Measurements from ENCODE around the gene RPS6KA2.

Gene RPS6KA2

DNA sequence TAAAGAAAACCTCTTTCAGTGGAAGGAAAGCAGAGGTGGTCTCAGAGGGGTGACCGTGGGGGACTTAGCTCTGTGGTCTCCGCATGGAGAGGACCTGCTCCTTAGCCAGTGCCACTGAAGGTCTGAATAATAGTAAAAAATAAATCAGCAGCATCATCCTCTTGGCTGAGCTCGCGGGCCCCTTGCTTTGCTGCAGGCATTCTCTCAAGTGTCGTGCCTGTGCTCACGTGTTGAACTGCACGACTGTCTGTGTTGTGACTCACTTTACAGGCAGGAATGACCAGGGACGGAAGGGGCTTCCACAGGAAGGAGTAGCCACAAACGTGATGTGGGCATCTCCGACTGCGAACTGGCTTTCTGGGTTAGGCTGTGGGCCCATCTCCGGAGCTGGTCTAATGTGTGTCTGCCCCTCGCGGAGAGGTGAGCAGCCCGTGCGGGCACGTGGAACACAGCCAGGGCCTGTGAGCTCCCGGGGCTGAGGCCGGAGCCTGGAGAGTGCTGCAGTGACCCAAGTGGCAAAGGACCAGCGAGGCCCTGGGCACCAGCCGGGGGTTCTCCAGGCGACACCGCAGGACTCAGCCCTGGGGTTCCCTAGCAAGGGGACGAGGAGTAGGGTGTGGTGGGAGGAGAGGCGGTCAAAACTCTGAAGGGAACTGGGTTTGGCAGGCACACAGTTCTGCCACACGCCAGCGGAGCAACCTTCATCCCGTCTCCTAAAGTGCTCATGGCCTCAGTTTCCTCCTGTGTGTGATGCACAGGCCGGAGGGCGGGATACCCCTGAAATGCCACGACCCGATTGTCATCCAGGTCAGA lies 129.8 kb downstream of the RPS6KA2 start:
- DNase-seq, result no peak

DNA sequence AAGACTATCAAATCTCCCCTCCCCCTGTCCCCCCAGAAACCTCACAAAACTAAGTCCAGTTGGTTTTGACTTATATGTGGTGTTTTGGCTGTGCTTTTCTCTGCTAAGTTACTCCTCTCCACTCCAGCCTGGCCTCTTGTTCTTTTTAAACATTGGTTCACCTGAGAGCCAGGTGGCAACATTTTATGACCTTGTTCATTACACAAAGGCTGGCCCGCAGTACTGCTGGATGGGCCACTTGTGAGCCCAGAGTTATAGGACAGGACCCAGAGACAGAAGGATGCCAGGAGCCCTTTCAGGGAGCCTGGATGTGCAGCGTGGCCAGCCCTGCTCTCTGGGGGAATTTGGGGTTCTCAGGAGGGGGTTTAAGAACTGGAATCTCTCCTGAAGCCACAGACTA lies 130.6 kb downstream of the RPS6KA2 start:
- no peak for DNase-seq

- DNase-seq, result no peak
Observed at GRCh38 chr6:166495487-166496314, 131.3 kb downstream of the RPS6KA2 start.

DNA sequence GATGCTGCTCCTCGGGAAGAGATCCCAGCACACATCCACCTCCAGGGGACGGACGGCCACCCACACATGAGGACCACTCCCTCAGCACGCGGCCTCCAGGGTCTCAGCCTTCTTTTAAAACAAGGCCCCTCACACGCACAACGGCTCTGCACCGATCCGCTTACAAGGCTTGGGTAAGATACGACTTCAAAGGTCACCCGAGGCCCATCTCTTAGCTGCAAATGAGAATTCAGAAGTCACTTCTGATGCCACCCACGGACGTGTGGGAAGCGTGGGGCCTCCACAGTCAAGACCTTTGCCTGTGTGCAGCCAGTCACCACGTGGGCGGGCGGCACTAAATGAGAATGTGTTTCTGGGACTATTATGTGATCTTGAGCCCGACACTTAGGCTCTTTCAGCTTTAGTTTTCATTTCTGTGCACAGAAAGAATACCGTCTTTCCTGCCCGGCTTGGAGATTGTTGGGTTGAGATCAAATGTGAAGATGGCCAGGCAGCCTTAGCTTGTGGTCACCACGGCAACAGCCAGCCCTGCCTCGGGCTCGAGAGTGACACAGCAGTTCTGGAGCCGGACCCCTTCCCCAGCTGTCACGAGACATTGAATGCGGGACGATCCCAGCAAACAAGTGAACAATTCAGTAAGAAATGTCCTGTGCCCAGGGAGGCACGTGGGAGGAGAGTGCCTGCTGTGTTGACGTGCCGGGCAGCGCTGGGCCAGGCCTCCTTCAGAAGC lies 132.1 kb downstream of the RPS6KA2 start:
- no peak for DNase-seq

DNA sequence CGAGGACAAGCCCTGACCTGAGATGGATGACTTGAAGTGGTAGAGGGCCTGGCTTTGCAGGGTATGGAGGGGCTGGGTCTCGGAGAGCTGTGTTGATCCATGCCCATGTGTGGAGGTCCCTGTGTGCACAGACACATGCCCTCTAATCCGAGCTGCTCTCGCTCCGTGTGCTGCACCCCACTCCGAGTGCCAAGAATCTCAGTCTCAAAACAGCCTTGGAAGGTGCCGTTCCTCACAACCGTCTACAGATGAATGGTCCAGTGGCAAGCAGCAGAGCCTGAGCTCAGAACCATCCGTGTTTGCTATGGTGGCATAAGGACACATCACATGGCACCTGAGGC lies 133.0 kb downstream of the RPS6KA2 start:
- DNase-seq, result no peak

DNA sequence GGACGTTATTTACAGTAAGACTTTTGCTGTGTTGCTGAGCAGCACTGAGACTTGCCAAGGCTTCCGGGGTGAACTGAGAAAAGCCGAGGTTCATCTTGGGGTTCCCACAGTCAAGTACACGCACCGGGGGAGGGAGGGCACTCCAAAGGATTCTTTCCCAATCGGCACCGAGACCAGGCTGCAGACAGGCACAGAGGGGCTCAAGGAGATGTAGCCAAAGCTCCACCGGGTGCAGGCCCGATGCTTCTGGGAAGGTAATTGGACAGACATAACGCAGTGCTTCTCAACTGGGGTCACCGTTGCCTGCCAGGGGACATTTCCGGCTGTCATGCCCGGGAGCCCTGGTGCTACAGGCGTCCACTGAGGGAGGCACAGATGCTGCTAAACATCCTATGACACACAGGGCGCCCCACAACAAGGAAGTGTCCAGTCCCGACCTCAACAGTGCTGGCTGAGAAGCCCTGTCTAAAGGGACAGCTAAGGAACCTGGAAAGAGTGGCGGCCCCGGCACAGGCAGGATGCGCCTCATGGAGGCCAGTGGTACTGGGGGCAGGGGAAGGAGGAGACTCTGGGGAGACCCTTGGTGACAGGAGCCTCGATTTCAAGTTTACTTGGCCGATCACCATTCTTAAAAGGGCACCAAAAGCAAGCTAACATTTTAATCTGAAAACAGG lies 133.5 kb downstream of the RPS6KA2 start:
- DNase-seq, result no peak

DNA sequence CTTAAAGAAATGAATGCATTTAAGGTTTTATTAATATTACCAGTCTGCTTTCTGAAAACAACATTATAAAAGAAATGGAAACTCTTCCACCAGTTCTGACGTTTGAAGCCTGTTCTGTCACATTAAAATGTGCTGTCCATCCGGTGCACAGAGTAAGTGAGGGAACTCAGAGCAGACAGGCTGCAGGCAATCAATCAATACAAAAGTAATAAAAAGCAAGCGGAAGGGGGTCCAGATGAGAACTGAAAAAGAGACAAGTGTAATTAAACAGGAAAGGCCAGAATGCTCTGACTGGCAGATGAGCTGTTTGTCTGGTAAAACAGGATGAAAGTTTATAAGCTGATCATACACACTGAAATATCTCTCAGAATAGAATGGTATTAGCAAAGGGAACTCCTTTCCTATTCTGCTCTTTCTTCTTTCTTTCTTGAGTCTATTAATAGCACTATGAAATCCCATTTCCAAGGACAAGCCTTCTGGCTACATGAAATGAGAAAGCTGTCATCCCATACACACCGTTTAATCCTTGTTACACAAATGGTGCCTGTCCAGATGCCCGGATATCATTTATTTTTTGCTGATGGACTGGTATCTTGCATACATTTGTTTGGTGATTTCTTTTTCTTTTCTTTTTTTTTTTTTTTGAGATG lies 134.8 kb downstream of the RPS6KA2 start:
- DNase-seq, result no peak

DNA sequence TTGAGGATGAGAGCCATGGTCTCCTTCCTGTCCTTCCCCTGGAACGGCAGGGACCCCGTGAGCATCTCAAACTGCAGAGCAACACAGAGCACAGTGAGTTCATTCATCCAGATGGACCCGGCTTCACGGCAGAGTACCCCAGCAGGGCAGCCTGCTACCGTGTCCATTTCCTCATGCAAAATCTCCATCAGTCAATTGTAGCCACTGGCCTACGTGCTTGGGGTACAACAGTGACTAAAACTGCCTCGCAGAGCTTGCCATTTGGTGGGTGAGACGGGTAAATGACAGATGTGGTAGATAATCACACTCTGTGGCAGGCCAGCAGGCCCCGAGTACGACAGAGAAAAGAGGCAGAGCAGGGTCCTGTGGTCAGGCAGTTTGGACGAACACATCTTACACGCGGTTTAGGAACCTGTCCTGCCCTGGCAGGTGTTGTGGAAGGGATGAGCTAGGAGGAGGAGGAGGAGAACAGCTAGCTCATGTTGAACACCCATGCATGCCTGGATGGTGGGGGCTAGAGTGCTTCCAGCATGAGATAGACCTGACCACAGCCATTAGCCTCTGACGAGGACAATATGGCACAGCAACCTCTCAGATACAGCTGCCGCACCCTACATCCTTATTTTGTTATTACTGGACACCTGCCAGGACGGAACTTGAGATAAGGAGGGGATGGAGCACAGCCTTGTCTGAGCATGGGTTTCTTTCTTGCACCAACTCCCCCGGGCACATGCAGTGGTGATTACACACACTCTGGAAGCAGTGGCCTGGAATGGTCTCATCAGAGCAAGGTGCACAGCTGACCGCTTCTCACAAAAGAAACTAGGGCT lies 136.2 kb downstream of the RPS6KA2 start:
- no peak for DNase-seq

GRCh38 chr6:166489301-166490155 lies 137.5 kb downstream of the RPS6KA2 start:
- no peak for DNase-seq

DNA sequence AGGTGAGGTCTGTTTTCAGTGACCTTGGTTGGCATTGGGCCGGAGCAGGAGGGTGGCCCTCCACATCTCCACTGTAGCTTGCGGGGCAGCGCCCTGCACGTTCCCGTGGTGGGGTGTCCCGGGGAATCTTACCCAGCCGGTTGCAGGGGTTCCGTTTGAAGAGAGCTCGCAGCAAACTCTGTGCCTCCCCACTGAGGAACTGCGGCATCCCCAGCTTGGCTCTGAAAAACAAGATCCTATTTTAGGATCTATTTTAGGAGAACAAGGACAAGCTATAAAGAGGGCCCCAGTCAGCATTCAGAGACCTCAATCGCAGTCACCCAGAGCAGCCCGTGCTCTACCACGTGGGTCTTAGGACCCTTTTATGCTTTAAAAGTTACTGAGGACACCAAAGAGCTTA lies 138.3 kb downstream of the RPS6KA2 start:
- DNase-seq, result no peak

GRCh38 chr6:166488076-166488685 lies 138.9 kb downstream of the RPS6KA2 start:
- no peak for DNase-seq

DNA sequence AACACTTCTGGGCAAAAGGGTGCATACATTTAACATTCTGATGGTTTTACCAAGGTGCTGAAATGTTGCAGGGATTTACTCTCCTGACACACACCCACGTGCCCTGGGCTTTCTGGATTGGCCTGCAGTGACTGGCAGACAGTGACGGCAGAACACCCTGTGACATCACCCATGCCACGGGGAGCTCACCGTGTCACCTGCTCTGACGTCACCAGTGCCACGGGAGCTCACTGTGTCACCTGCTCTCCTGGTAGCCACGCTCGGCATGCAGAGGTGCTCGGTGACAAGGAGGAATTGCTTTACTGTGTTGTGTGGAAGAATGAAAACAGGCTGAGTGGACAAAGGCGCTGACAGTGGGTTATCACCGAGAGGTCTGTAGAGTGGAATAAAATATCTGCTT lies 139.9 kb downstream of the RPS6KA2 start:
- DNase-seq, result no peak

GRCh38 chr6:166486536-166486880 lies 140.5 kb downstream of the RPS6KA2 start:
- DNase-seq, result no peak

DNA sequence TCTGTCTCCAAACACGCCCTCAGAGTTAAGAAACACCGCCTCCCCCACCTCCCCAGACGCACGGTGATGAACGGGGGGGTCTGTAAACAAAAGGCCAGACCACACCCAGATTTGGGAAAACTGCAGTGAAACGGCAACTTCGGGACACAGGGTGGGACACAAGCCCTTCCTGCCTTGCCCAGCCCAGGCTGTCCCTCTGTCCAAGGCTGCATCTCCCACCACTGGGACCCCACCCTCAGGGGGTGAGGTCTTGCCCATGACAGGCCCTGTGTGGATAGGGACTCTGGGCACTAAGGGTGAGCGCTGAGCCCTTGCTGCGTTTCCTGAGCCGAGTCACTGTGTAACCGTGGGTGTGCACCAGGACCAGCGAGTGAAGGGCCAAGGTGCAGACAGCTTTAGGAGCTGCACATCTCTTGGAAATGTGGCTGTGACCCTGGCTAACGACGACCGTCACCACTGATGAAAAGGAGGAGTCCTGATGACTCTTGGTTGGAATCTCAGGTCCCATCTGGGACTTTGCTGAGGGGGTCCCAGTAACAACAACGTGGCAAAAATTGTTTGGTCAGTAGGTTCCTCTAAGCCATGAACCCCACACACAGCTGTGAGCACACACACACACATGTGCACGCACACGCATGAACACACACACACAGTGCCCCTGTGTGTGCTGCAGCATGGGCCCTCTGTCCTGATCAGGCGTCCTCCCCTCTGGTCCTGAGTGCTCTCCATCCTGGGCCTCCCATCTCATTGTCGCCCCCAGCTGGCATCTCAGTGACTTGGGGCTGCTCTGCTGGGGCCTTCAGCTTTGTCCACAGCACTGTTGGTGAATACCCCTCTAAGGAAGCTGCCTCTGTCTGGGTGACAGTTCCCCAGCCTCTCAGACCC lies 141.2 kb downstream of the RPS6KA2 start:
- DNase-seq, result no peak

DNA sequence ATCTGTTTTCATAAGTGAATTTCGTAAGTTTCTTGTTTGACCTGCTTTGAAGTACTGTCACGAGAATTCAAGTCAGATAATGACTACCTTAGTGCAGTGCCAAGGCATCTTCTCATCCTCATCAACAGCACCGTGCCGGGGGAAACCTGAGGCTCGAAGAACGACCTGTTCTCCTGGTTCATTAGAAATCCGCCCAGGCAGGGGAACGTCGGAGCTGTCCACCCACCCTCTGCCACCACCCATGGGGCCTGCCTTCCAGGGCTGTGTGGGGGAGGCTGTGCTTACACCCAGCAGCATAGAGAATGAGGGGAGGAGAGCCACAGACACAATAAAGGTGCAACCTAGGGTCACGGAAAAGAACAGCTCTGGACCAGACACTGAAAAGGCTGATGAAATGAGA lies 142.2 kb downstream of the RPS6KA2 start:
- DNase-seq, result no peak

GRCh38 chr6:166483573-166484250 lies 143.3 kb downstream of the RPS6KA2 start:
- DNase-seq, result no peak

DNA sequence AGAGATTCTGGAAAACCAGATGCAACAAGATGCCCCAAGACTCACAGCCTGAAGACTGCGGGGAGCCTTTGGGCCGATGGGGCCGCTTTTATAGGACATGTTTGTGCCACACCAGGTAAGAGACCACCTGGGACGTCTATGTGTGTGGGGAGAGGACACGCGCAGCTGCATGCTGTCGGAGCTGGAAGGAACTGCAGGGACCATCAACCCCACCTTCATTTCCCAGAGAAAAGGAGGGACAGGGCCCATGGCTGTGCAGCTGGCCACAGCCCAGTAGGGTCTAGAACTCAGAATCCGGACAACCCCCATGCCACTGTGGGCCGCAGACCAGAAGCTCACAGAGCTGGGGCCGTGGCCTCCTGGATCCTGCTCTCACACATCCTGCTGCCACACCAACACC lies 144.0 kb downstream of the RPS6KA2 start:
- DNase-seq, result no peak

DNA sequence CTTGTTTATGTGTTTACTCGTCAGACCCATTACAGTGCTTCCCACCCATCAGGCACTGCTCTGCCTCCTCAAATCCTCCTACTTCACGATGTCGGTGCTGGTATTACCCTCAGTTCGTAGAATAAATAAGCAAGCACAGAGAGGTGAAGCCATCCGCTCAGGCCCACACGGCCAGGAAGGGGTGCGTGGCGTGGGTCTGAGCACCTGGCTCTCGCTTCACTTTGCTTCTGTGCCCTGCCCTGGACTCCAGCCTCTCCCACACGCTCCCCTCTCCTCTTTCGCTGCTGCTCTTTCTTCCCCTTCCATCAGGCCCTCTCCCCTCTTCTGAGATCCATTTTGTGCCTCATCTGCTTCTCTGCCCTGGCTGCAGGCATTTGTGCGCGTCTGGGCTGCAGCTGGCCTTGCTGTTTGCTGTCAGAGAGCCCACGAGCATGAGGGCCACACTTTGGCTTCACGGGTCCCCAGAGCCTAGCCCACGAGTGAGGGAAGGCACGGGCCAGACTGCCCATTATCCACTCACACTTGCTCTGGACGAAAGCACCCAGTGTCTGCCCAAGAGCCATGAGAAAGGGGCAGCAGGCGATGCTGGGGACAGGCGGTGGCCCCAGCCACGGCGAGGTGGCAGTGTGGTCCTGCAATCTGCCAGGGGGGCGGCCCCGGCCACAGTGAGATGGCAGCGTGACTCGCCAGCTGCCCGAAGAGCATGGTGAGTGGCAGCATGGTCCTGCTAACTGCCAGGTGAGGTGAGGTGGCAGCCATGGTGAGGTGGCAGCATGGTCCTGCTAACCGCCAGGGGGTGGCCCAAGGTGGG lies 148.1 kb downstream of the RPS6KA2 start:
- no peak for DNase-seq
